Astrocyte of the spinal cord (primary cell): Measurements from ENCODE around the gene TTF2.
"Not testable (repeated sequence)": the region's sequence is repeated elsewhere in the genome, so short reads cannot be mapped to it uniquely, and the experiment has no call there.

Experiments
- DNase-seq: peaks from one replicate; pipeline ENCODE4 v3.0.0; 2011; ENCODE audit warnings: low read depth, low spot score
- H3K4me3 ChIP-seq: 2 replicates; pipeline ENCODE4 v1.5.1; 2011; ENCODE audit warnings: low read depth, mild to moderate bottlenecking, low read length, moderate library complexity
- in situ Hi-C: cut with HindIII; loops from 2 replicates; pipeline ENCODE4 v1.10.0; 2017; ENCODE audit warnings: low sequenced_read_pairs
- TF ChIP-seq, protein P1 (sequence below): IDR thresholded peaks from 2 replicates; pipeline ENCODE4 v1.5.1; 2012; ENCODE audit warnings: low read depth, mild to moderate bottlenecking, low read length, inconsistent platforms

The TTF2 gene

DNA sequence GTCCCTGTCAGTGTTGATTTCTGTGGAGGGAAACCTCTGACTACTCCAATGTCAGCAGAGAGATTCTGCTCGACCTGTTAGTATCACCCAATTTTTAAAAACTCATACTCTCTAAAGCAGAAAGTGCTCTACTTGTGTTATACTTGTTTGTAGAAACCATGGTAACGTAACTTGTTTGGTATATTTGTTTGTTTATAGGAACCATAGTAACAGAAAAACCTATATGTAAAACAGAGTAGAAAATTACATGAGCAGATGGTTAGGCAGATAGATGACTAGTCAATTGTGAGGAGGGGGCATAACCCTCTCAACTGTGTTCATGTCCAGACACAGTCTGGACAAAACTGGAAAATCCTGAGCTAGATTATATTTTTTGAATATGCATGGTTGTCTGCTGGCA is 54.8 kb downstream of the TTF2 start:
- TF ChIP-seq, protein P1, sequence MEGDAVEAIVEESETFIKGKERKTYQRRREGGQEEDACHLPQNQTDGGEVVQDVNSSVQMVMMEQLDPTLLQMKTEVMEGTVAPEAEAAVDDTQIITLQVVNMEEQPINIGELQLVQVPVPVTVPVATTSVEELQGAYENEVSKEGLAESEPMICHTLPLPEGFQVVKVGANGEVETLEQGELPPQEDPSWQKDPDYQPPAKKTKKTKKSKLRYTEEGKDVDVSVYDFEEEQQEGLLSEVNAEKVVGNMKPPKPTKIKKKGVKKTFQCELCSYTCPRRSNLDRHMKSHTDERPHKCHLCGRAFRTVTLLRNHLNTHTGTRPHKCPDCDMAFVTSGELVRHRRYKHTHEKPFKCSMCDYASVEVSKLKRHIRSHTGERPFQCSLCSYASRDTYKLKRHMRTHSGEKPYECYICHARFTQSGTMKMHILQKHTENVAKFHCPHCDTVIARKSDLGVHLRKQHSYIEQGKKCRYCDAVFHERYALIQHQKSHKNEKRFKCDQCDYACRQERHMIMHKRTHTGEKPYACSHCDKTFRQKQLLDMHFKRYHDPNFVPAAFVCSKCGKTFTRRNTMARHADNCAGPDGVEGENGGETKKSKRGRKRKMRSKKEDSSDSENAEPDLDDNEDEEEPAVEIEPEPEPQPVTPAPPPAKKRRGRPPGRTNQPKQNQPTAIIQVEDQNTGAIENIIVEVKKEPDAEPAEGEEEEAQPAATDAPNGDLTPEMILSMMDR = no peak
- DNase-seq = no peak
- in situ Hi-C loops = no loop called here
- H3K4me3 ChIP-seq = no peak overlapping the region

DNA sequence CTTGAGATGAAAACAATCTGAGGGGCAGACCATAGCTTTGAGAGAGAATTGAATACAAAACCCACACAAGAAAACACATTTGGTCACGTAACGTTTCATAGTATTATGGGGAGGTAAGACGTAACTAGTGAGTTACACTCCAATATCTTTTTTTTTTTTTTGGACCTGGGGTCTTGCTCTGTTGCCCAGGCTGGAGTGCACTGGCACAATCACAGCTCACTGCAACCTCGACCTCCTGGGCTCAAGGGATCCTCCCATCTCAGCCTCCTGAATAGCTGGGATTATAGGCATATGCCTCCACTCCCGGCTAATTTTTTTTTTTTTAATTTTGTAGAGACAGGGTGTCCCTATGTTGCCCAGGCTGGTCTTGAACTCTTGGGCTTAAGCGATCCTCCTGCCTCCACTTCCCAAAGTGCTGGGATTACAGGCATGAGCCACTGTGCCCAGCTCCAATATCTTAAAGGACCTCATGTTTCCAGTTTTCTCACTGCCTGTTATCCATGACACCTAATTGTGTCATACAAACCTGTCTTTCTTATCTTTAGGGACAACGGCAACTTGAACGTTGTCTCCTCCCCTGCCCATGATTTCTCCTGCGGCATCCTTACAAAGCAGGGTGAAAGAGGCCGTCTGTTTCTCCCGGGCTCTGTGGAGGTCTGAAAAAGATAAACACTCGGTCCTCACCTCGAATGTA is 56.1 kb downstream of the TTF2 start:
- TF ChIP-seq, protein P1 = no peak
- in situ Hi-C loops = no loop called here
- no peak for DNase-seq
- no peak overlapping the region for H3K4me3 ChIP-seq

DNA sequence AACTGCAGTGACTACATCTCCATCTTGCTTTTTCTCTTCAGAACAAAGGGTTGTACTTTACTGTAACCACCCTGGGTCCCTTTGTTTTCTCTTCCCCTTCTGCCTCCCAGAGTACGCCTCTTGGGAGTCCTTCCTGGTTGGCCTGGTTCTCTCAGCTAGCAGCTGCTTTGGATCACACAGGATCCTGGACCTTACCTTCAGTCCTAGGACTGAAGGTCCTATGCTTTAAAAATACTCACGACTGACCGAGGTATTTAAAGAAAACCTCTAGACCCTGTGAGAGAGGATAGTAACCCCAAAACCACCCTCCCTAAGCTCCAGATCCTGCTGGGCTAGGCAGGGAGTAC is 56.6 kb downstream of the TTF2 start:
- TF ChIP-seq, protein P1 = no peak
- H3K4me3 ChIP-seq = no peak overlapping the region
- in situ Hi-C loops = no loop called here
- DNase-seq = no peak

DNA sequence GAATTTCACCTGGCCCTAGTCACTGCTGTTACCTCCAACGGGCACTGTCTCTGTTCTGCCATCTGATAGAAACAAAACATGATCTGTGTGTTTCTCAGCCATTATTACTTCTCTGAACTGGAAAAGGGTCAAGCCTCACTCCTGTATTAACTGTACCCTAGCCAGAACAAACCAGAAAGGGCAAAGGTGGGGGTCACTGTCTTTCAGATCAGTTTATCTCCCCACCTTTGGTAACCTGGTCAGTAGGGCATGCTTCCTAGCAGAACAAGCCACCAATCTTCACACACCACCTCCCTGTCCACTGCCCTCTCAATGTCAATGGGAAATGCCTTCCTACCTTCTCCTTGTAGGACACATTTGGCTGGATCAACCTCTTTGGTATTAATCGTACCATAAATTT is 57.6 kb downstream of the TTF2 start:
- TF ChIP-seq, protein P1 = no peak
- in situ Hi-C loops = no loop called here
- no peak for DNase-seq
- no peak overlapping the region for H3K4me3 ChIP-seq

DNA sequence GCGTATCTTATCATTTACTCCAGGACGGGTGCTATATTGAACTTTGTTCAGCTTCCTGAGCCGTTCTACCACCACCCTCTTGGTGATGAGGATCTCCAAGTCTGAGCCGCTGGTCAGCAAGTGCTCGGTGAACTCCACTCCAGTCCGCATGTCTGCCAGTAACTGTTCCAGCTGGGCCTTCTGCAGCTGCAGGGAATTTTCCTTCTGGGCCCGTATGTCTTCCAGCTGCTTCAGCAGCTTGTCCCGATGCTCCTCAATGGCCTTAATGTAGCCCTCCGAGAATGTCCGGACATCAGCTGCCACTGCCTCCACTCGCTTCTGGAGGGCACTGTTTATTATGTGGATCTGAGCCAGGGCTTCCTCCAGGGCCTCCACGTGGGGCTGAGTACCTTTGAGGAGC is 58.0 kb downstream of the TTF2 start:
- DNase-seq = no peak
- in situ Hi-C loops = no loop called here
- H3K4me3 ChIP-seq = no peak overlapping the region
- TF ChIP-seq, protein P1 = no peak

DNA sequence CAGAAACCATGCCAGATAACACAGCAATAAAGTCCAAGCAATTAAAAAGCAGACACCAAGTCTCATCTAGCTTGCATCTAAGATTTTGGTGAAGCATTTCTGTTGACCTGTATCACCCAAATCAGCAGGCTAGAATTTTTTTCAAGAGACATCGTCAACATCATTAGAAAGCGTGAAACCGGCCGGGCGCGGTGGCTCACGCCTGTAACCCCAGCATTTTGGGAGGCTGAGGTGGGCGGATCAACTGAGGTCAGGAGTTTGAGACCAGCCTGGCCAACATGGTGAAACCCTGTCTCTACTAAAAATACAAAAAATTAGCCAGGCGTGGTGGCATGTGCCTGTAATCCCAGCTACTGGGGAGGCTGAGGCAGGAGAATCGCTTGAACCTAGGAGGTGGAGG is 59.0 kb downstream of the TTF2 start:
- H3K4me3 ChIP-seq, in situ Hi-C loops, DNase-seq: not testable (repeated sequence)

DNA sequence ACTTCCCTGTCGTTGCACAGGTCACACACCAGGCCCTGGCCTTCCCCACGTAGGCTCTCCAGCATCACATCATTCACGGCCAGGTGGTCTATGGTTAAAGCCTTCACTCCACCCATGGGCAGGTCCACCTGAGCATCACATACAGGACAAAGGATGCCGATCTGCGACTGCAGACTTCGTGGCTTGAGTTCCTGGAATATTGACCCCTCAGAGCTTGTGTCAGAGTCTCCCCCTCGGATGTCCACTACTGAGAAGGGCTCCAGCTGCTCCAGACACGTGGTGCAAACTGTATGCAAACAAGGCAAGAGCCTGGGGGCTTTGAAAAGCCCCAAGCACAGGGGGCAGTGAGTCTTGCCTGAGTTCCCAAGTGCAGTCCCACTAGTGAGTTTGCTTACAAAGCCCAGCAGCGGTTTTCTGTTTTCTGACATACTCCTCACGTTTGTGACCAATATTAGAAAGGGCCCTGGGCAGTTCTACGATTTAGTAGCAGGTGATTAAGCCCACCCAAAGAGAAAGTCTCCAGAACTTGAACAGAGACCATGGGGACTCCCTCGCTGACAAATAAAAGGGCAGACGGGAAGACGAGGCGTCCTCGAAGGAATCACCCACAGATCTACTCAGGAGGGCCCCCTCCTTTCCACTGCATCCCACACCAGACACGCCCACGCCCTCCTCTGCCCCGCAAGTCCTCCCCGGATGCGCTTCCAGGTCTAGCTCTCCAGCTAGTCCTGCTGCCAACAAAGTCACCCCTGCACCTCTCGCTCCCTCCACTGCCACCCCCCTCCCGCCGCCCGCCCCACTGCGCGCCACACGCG is 60.9 kb downstream of the TTF2 start:
- no peak for DNase-seq
- in situ Hi-C loops = no loop called here
- TF ChIP-seq, protein P1 = no peak

More for the DNA sequence above, 60.9 kb downstream of the TTF2 start:
- H3K4me3 ChIP-seq = peak overlapping the region; percentile 78
